ENCODE data around the gene PRPH2.

DNA sequence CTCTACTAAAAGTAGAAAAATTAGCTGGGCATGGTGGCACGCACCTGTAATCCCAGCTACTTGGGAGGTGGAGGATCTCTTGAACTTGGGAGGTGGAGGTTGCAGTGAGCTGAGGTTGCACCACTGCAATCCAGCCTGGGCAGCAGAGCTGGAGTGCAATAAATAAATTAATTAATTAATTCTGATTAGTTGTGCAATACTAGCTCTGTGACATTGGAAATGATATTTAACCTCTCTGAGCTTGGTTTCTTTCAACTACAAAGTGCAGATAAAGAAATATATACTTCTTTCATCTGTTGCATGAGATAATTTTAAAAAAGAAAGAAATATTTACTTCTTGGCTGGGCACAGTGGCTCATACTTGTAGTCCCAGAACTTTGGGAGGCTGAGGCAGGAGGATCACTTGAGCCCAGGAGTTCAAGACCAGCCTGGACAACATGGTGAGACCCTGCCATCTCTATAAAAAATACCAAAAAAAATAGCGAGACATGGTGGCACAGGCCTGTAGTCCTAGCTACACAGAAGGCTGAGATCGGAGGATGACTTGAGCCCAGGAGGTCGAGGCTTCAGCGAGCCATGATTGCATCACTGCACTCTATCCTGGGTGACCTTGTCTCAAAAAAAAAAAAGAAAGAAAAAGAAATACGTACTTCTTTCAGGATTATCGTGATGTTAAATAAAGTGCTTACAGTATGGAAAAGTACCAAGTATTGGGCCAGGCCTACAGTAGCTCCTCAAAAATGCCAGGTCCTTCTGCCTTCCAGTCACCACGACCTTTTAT lies 39.1 kb upstream of the PRPH2 start:
- no peak for TF ChIP-seq CTCF (IDR thresholded peaks at IDR 0.05)
- no peak for TF ChIP-seq POLR2A (IDR thresholded peaks at IDR 0.05)
- no peak for TF ChIP-seq EP300 (IDR thresholded peaks at IDR 0.05)
- no peak for TF ChIP-seq POLR2AphosphoS5 (IDR thresholded peaks at IDR 0.05)

Data from stomach (tissue), 4 donors.